MCF 10A (cell line): ENCODE results near the gene MTUS2. TPM values are rescaled to one million over a fixed set of nuclear protein-coding genes. Genes with fewer than 3 reads are reported as not detected.

Experiments used
- BruUV-seq: library from RNA; stranded (reverse); fragments of 400-500 nt; replicated peaks from 2 replicates; lab custom pipeline; 2021; lab: Mats Ljungman, UMichigan
- CTCF ChIA-PET: fragments of 300-600 bp; sonication (Branson Sonifier 250); formaldehyde crosslinking; extraction: SDS; loops from one replicate; lab custom pipeline; 2021; ENCODE audit warnings: antibody characterized with exemption, inconsistent platforms; lab: Yijun Ruan, JAX
- POLR2A ChIA-PET: fragments of 300-600, 350-650 bp; sonication (Branson Sonifier 250); formaldehyde crosslinking; extraction: SDS; loops from one replicate; lab custom pipeline; 2020; ENCODE audit warnings: antibody characterized with exemption, inconsistent platforms; lab: Yijun Ruan, JAX
- DNase-seq: peaks from one replicate; pipeline ENCODE4 v3.0.0-alpha.2; 2018; ENCODE audit not compliant: unreplicated experiment
- H3K27ac Mint-ChIP-seq: one replicate; pipeline ENCODE4 v1.8.0; 2022; ENCODE audit warnings: mild to moderate bottlenecking, low read depth, mixed read lengths; ENCODE audit not compliant: unreplicated experiment
- H3K27me3 Mint-ChIP-seq: one replicate; pipeline ENCODE4 v1.8.0; 2022; ENCODE audit warnings: mixed read lengths; ENCODE audit not compliant: insufficient read depth, unreplicated experiment
- H3K36me3 Mint-ChIP-seq: one replicate; pipeline ENCODE4 v1.8.0; 2022; ENCODE audit warnings: mild to moderate bottlenecking, moderate library complexity, mixed read lengths; ENCODE audit not compliant: insufficient read depth, unreplicated experiment
- H3K4me1 Mint-ChIP-seq: one replicate; pipeline ENCODE4 v1.8.0; 2022; ENCODE audit warnings: mixed read lengths; ENCODE audit not compliant: insufficient read depth, unreplicated experiment
- H3K4me3 Mint-ChIP-seq: one replicate; pipeline ENCODE4 v1.8.0; 2022; ENCODE audit warnings: mild to moderate bottlenecking, moderate library complexity, mixed read lengths; ENCODE audit not compliant: unreplicated experiment
- H3K9me3 Mint-ChIP-seq: one replicate; pipeline ENCODE4 v1.8.0; 2022; ENCODE audit warnings: mixed read lengths; ENCODE audit not compliant: unreplicated experiment
- intact Hi-C: fragments of 100-400 bp; cut with micrococcal nuclease; formaldehyde crosslinking; loops from 2 replicates; pipeline ENCODE4 v1.14.1; 2022
- total RNA-seq: library from RNA; stranded (reverse); gene quantifications from 2 replicates; pipeline ENCODE4 v1.2.3, GENCODE V29; 2022
- TF ChIP-seq, protein P1 (sequence below): fragments of 200-600 bp; IDR thresholded peaks from one replicate; pipeline ENCODE4 v1.8.0; 2022; ENCODE audit warnings: antibody characterized with exemption, mild to moderate bottlenecking; ENCODE audit not compliant: unreplicated experiment

Gene MTUS2
- total RNA-seq, 1 experiment from 2014 or later: not detected

DNA sequence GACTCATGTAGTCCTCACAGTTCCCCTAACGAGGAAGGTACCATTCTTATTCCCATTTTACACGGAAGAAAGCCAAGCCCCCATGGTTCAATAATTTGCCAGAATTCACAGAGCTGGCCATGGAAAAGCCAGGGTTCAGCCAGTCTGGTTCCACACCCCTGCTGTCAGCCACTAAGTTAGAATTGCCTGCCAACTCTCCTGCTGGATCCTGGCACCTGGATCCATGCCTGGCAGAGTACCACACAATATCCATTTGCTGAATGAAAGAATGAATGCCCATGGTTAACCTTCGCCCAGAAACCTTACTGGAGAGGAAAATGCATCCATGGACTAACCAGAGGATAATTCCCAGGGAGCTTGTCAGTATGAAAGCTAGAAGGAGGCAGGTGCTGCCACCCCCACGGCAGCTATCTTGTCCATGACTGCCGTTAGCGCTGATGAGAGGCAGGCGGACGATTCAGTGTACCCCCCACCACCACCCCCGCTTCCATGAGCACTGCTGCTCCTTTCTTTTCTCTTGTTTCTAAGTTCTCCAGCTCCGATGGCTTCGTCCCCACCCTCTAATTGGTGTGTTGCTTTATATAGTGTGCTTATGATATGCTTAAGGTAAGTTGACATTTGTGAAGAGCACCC, 660.9 kb downstream of the MTUS2 start:
- H3K36me3 Mint-ChIP-seq: no peaks in the 10 kb centered on the region
- no peaks in the 10 kb centered on the region for H3K9me3 Mint-ChIP-seq
- H3K27me3 Mint-ChIP-seq: peaks cover 52% of the 10 kb centered on the region
- H3K27ac Mint-ChIP-seq: no peak overlapping the region
- H3K4me3 Mint-ChIP-seq: no peak overlapping the region
- no peak for DNase-seq
- H3K4me1 Mint-ChIP-seq: no peaks in the 10 kb centered on the region
- POLR2A ChIA-PET: no interaction called here
- CTCF ChIA-PET: interaction anchor here (0.8 to 1.4 kb wide), 3 partner anchors 8 to 226 kb away, joined by 3 to 6 read pairs (median 4); no protein-coding TSS in a partner anchor
- intact Hi-C loops: no loop called here
- TF ChIP-seq, protein P1, sequence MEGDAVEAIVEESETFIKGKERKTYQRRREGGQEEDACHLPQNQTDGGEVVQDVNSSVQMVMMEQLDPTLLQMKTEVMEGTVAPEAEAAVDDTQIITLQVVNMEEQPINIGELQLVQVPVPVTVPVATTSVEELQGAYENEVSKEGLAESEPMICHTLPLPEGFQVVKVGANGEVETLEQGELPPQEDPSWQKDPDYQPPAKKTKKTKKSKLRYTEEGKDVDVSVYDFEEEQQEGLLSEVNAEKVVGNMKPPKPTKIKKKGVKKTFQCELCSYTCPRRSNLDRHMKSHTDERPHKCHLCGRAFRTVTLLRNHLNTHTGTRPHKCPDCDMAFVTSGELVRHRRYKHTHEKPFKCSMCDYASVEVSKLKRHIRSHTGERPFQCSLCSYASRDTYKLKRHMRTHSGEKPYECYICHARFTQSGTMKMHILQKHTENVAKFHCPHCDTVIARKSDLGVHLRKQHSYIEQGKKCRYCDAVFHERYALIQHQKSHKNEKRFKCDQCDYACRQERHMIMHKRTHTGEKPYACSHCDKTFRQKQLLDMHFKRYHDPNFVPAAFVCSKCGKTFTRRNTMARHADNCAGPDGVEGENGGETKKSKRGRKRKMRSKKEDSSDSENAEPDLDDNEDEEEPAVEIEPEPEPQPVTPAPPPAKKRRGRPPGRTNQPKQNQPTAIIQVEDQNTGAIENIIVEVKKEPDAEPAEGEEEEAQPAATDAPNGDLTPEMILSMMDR: no peak
- no TSS peak for BruUV-seq

DNA sequence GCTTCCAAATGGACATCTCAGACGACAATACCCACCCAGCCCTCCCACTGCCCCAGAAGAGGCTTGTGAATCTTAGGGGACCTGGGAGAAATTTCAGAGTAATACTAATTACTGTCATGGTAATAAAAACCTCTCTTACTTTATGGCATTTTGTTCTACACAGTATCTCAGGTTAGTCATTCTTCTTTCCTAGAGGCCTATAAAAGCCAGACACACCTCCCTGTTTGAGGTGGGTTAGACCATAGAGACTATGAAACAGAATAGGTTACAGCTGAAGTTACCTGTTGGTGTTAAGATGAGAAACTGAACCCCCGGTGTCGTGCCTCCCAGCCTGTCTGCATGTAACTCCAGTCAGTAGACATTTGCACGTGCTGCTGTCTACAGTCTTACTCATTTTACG, 661.5 kb downstream of the MTUS2 start:
- H3K4me3 Mint-ChIP-seq: no peak overlapping the region
- H3K36me3 Mint-ChIP-seq: no peaks in the 10 kb centered on the region
- peaks cover 58% of the 10 kb centered on the region for H3K27me3 Mint-ChIP-seq
- intact Hi-C loops: no loop called here
- DNase-seq: no peak
- BruUV-seq: no TSS peak
- H3K9me3 Mint-ChIP-seq: no peaks in the 10 kb centered on the region
- H3K27ac Mint-ChIP-seq: no peak overlapping the region
- ChIA-PET CTCF (interaction anchor here (0.8 to 1.4 kb wide), 3 partner anchors 8 to 226 kb away, joined by 3 to 6 read pairs (median 4); no protein-coding TSS in a partner anchor), POLR2A (no interaction called here)
- TF ChIP-seq, protein P1: no peak
- no peaks in the 10 kb centered on the region for H3K4me1 Mint-ChIP-seq

DNA sequence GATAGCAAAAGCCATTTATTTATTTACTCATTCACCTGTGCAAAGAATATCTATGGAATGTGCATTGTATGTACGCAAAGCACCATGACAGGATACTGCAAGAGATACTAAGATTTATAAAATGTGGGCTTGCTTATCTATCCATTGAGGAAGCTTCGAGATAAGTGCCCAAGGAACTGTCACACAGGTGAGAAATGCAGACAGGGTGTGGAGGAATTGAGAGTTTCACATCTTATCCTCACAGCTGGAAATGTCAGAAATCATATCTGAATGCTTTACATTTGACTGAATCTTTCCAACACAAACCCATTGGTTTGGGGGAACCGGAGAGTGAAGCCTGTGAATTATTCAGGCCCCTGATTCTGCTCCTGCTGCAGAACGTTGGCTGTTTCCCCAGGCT, 662.4 kb downstream of the MTUS2 start:
- no TSS peak for BruUV-seq
- Mint-ChIP-seq H3K27me3 (peaks cover 62% of the 10 kb centered on the region), H3K36me3 (no peaks in the 10 kb centered on the region), H3K4me1 (no peaks in the 10 kb centered on the region), H3K9me3 (no peaks in the 10 kb centered on the region), H3K4me3 (no peak overlapping the region), H3K27ac (no peak overlapping the region)
- ChIA-PET CTCF (interaction anchor here (0.7 to 1.1 kb wide), 2 partner anchors 26 to 112 kb away, joined by 3 read pairs; no protein-coding TSS in a partner anchor), POLR2A (no interaction called here)
- TF ChIP-seq, protein P1: no peak
- no peak for DNase-seq
- intact Hi-C loops: no loop called here

DNA sequence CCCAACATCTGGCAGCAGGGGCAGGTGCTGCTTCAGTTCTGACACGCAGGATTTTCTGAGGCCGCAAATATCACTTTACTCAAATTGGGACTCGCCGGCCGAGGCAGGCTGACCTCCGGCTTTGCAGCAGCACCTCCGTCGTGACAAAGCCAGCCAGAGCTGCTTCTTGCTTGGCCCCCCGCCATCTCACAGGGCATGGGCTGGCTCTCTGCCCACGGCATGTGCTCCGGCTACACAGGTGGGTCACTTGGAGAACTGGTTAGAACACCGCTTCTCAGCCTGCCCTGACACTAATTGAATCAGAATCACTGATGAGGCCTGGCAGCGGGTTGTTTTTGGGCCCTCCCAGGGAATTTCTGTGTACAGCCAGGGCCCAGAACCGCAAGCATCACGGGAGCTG, 663.1 kb downstream of the MTUS2 start:
- Mint-ChIP-seq H3K9me3 (no peaks in the 10 kb centered on the region), H3K36me3 (no peaks in the 10 kb centered on the region), H3K4me3 (no peak overlapping the region), H3K4me1 (no peaks in the 10 kb centered on the region), H3K27me3 (peaks cover 56% of the 10 kb centered on the region), H3K27ac (no peak overlapping the region)
- POLR2A ChIA-PET: no interaction called here
- DNase-seq: no peak
- TF ChIP-seq, protein P1: no peak
- CTCF ChIA-PET: interaction anchor here (0.6 to 1.1 kb wide), 3 partner anchors 25 to 1101 kb away, joined by 3 read pairs; no protein-coding TSS in a partner anchor
- intact Hi-C loops: no loop called here
- BruUV-seq: no TSS peak
